RWPE1 (cell line): ENCODE data around the gene IFNLR1.

Source experiments
- CTCF ChIA-PET: fragments of 350-600 bp; sonication (Branson Sonifier 250); formaldehyde crosslinking; extraction: SDS; loops from one replicate; lab custom pipeline; 2021; lab: Yijun Ruan, JAX
- POLR2A ChIA-PET: fragments of 400-600 bp; formaldehyde crosslinking; extraction: SDS; loops from one replicate; lab custom pipeline; 2020; ENCODE audit warnings: antibody characterized with exemption; ENCODE audit not compliant: low non-redundant PET; lab: Yijun Ruan, JAX
- DNase-seq: peaks from one replicate; pipeline ENCODE4 v3.0.0; 2012; ENCODE audit warnings: low spot score
- H3K27ac ChIP-seq: fragments of 450-650 bp; 2 replicates; pipeline ENCODE4 v1.5.1; 2017
- CTCF ChIP-seq: fragments of 450-650 bp; conservative IDR thresholded peaks from 2 replicates; pipeline ENCODE4 v1.5.1; 2017; ENCODE audit warnings: low read depth, mild to moderate bottlenecking

Gene IFNLR1

DNA sequence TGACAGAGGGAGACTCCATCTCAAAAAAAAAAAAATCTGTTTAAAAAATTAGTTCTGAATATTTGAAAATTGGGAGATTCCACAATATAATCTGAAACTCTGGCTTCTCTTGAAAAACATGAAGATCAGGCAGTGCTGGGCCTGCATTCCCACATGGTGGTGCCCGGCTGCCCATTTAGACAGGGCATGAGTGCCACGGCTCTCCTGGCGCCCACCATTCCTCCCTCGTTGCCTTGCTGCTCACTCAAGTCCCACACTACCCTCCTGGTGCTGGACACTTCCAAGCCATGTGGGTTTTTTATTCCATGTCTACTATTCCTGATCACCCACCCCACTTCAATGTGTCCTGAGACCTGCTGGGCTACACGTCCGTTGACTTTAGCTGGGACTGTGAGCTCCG is 64.3 kb downstream of the IFNLR1 start:
- CTCF ChIA-PET, result no interaction called here
- DNase-seq, result no peak
- peak overlapping the region; percentile 98 for H3K27ac ChIP-seq
- TF ChIP-seq CTCF, result no peak
- POLR2A ChIA-PET, result no interaction called here

GRCh38 chr1:24121406-24121805 is 65.7 kb downstream of the IFNLR1 start:
- DNase-seq, result no peak
- POLR2A ChIA-PET, result no interaction called here
- no peak for TF ChIP-seq CTCF
- CTCF ChIA-PET, result interaction anchor here (0.6 kb wide), 1 partner anchor 78 kb away, joined by 4 read pairs; no protein-coding TSS in a partner anchor
- H3K27ac ChIP-seq, result peak overlapping the region; percentile 98

DNA sequence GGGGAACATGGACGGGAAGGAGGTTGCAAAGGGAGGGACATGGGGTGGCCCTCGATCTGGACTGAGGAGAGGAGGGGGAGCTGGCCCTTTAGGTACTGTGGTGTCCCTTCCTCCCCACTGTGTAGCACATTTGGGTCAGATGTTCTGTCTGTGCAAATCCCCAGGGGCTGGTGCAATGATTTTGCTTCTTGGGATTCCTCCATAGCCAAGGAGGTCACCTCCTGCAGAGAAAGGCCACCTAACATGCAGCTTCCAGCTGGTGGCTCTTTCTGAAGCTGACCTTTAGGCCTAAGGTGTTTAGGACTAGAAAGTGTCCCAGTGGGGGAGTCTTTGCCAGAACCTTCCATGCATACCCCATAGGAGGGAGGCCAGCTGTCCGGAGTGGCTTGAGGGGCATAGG is 66.1 kb downstream of the IFNLR1 start:
- no peak for TF ChIP-seq CTCF
- CTCF ChIA-PET, result no interaction called here
- no peak for DNase-seq
- peak overlapping the region; percentile 98 for H3K27ac ChIP-seq
- POLR2A ChIA-PET, result no interaction called here

- TF ChIP-seq CTCF, result no peak
- POLR2A ChIA-PET, result no interaction called here
- peak overlapping the region; percentile 98 for H3K27ac ChIP-seq
- DNase-seq, result peak; percentile 64
- CTCF ChIA-PET, result no interaction called here
These were observed 67.0 kb downstream of the IFNLR1 start for GRCh38 chr1:24119859-24120756.

- no peak for TF ChIP-seq CTCF
- ChIA-PET POLR2A (no interaction called here), CTCF (no interaction called here)
- DNase-seq, result no peak
- peak overlapping the region; percentile 98 for H3K27ac ChIP-seq
These were observed 67.6 kb downstream of the IFNLR1 start for GRCh38 chr1:24119489-24119858.

- peak overlapping the region; percentile 98 for H3K27ac ChIP-seq
- TF ChIP-seq CTCF, result no peak
- CTCF ChIA-PET, result interaction anchor here (0.7 kb wide), 1 partner anchor 273 kb away, joined by 3 read pairs; no protein-coding TSS in a partner anchor
- POLR2A ChIA-PET, result interaction anchor here (0.6 kb wide), 1 partner anchor 123 kb away, joined by 4 read pairs; no protein-coding TSS in a partner anchor
- DNase-seq, result no peak
These were observed 68.5 kb downstream of the IFNLR1 start for GRCh38 chr1:24118410-24119242.
